Dermis lymphatic vessel endothelial cell (primary cell): Measurements from ENCODE around the gene USP53. TPM values are rescaled to one million over a fixed set of nuclear protein-coding genes. Genes with fewer than 3 reads are reported as not detected.

ENCODE experiments used
- total RNA-seq: library from RNA; depleted of rRNA; stranded (reverse); fragments of >200 nt; gene quantifications from 2 replicates; pipeline ENCODE4 v1.2.1, GENCODE V29; 2014

Gene USP53
- total RNA-seq = 20.8 and 30.9 TPM in 2 replicates

GRCh38 chr4:119212234-119212963, at the start of gene USP53:
Gene USP53, plus strand, starts transcription at chr4:119212713. Its CDS starts 27,047 bp downstream, at chr4:119239760.

GRCh38 chr4:119321921-119322687, 109.6 kb downstream of the USP53 start, which contains the start of gene FABP2:
Gene FABP2, minus strand, starts transcription at chr4:119322138. Its CDS starts 36 bp downstream, at chr4:119322102.

Other genes with a start within 250 kb of the USP53 start
- gene MYOZ2, start 76.9 kb upstream of the USP53 start, total RNA-seq = not detected in 2 replicates
- gene FABP2, start 109.4 kb downstream of the USP53 start, total RNA-seq = not detected in 2 replicates